Liver (tissue), 3 donors: ENCODE data around the gene DGKA.

Experiments used
- EGR1 ChIP-seq, 2 donors: IDR thresholded peaks; 2 replicates each; pipeline ENCODE4 v1.6.1; 2016 to 2018; ENCODE audit warnings: antibody characterized with exemption in 2 of 2, low read depth in 2 of 2
- FOXA1 ChIP-seq: IDR thresholded peaks from 2 replicates; pipeline ENCODE4 v1.6.1; 2016; ENCODE audit warnings: antibody characterized with exemption
- GABPA ChIP-seq, 2 donors: IDR thresholded peaks in 1 of 2; conservative IDR thresholded peaks in 1 of 2; 2 replicates each; pipeline ENCODE4 v1.6.1; 2016; ENCODE audit warnings: antibody characterized with exemption in 2 of 2, mild to moderate bottlenecking in 1 of 2, moderate library complexity in 1 of 2
- HNF4A ChIP-seq, 2 donors: conservative IDR thresholded peaks; 2 replicates each; pipeline ENCODE4 v1.6.1; 2016; ENCODE audit warnings: antibody characterized with exemption in 2 of 2, mild to moderate bottlenecking in 2 of 2
- JUND ChIP-seq, 2 donors: IDR thresholded peaks; 2 replicates each; pipeline ENCODE4 v1.6.1; 2016; ENCODE audit warnings: antibody characterized with exemption in 2 of 2
- RAD21 ChIP-seq, 2 donors: IDR thresholded peaks; 2 replicates each; pipeline ENCODE4 v1.6.1; 2016; ENCODE audit warnings: antibody characterized with exemption in 2 of 2, mild to moderate bottlenecking in 2 of 2
- RXRA ChIP-seq, 2 donors: IDR thresholded peaks; 2 replicates each; pipeline ENCODE4 v1.6.1; 2017 to 2018; ENCODE audit warnings: antibody characterized with exemption in 2 of 2, mild to moderate bottlenecking in 1 of 2
- TAF1 ChIP-seq: conservative IDR thresholded peaks from 2 replicates; pipeline ENCODE4 v1.6.1; 2016; ENCODE audit warnings: antibody characterized with exemption, mild to moderate bottlenecking
- YY1 ChIP-seq: IDR thresholded peaks from 2 replicates; pipeline ENCODE4 v1.6.1; 2016; ENCODE audit warnings: antibody characterized with exemption, mild to moderate bottlenecking
- TF ChIP-seq, protein P1 (sequence below): fragments of 150-350 bp; IDR thresholded peaks from 2 replicates; pipeline ENCODE4 v1.5.1; 2017; ENCODE audit warnings: improper control_type of control experiment, low read depth, low read length; ENCODE audit not compliant: missing input control
- TF ChIP-seq, protein P2 (sequence below): IDR thresholded peaks from 2 replicates; pipeline ENCODE4 v1.6.1; 2016; ENCODE audit warnings: antibody characterized with exemption, mild to moderate bottlenecking
- TF ChIP-seq, protein P3 (sequence below): IDR thresholded peaks from 2 replicates; pipeline ENCODE4 v1.6.1; 2016; ENCODE audit warnings: antibody characterized with exemption
- TF ChIP-seq, protein P4 (sequence below): IDR thresholded peaks from 2 replicates; pipeline ENCODE4 v1.6.1; 2016; ENCODE audit warnings: antibody characterized with exemption
- TF ChIP-seq, protein P5 (sequence below): IDR thresholded peaks from 2 replicates; pipeline ENCODE4 v1.6.1; 2016; ENCODE audit warnings: antibody characterized with exemption
- donor health status: healthy.
- donor health status: healthy.

DNA sequence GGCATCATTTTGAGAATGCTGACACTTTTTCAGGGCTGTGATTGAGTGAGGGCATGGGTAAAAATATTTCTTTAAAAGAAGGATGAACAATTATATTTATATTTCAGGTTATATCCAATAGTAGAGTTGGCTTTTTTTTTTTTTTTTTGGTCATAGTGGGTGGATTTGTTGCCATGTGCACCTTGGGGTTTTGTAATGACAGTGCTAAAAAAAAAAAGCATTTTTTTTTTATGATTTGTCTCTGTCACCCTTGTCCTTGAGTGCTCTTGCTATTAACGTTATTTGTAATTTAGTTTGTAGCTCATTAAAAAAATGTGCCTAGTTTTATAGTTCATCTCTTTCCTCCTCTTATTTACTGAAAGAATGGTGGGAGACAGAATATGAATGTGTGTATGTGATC is 41.5 kb downstream of the DGKA start:
- TF ChIP-seq, protein P1, sequence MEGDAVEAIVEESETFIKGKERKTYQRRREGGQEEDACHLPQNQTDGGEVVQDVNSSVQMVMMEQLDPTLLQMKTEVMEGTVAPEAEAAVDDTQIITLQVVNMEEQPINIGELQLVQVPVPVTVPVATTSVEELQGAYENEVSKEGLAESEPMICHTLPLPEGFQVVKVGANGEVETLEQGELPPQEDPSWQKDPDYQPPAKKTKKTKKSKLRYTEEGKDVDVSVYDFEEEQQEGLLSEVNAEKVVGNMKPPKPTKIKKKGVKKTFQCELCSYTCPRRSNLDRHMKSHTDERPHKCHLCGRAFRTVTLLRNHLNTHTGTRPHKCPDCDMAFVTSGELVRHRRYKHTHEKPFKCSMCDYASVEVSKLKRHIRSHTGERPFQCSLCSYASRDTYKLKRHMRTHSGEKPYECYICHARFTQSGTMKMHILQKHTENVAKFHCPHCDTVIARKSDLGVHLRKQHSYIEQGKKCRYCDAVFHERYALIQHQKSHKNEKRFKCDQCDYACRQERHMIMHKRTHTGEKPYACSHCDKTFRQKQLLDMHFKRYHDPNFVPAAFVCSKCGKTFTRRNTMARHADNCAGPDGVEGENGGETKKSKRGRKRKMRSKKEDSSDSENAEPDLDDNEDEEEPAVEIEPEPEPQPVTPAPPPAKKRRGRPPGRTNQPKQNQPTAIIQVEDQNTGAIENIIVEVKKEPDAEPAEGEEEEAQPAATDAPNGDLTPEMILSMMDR, result no peak
- TF ChIP-seq JUND (IDR thresholded peaks at IDR 0.05) (no peak), TAF1 (no peak), RXRA (IDR thresholded peaks at IDR 0.05) (no peak), FOXA1 (no peak), HNF4A (conservative IDR thresholded peaks at IDR 0.05) (no peak), GABPA (IDR thresholded peaks at IDR 0.05 in 1 of 2, conservative IDR thresholded peaks at IDR 0.05 in 1 of 2) (no peak), RAD21 (IDR thresholded peaks at IDR 0.05) (no peak), YY1 (no peak), EGR1 (IDR thresholded peaks at IDR 0.05; ENCODE audit: low read depth in 2 of 2) (no peak)
- TF ChIP-seq, protein P2, sequence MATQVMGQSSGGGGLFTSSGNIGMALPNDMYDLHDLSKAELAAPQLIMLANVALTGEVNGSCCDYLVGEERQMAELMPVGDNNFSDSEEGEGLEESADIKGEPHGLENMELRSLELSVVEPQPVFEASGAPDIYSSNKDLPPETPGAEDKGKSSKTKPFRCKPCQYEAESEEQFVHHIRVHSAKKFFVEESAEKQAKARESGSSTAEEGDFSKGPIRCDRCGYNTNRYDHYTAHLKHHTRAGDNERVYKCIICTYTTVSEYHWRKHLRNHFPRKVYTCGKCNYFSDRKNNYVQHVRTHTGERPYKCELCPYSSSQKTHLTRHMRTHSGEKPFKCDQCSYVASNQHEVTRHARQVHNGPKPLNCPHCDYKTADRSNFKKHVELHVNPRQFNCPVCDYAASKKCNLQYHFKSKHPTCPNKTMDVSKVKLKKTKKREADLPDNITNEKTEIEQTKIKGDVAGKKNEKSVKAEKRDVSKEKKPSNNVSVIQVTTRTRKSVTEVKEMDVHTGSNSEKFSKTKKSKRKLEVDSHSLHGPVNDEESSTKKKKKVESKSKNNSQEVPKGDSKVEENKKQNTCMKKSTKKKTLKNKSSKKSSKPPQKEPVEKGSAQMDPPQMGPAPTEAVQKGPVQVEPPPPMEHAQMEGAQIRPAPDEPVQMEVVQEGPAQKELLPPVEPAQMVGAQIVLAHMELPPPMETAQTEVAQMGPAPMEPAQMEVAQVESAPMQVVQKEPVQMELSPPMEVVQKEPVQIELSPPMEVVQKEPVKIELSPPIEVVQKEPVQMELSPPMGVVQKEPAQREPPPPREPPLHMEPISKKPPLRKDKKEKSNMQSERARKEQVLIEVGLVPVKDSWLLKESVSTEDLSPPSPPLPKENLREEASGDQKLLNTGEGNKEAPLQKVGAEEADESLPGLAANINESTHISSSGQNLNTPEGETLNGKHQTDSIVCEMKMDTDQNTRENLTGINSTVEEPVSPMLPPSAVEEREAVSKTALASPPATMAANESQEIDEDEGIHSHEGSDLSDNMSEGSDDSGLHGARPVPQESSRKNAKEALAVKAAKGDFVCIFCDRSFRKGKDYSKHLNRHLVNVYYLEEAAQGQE, result no peak
- TF ChIP-seq, protein P3, sequence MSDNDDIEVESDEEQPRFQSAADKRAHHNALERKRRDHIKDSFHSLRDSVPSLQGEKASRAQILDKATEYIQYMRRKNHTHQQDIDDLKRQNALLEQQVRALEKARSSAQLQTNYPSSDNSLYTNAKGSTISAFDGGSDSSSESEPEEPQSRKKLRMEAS, result no peak
- TF ChIP-seq, protein P4, sequence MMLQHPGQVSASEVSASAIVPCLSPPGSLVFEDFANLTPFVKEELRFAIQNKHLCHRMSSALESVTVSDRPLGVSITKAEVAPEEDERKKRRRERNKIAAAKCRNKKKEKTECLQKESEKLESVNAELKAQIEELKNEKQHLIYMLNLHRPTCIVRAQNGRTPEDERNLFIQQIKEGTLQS, result no peak
- TF ChIP-seq, protein P5, sequence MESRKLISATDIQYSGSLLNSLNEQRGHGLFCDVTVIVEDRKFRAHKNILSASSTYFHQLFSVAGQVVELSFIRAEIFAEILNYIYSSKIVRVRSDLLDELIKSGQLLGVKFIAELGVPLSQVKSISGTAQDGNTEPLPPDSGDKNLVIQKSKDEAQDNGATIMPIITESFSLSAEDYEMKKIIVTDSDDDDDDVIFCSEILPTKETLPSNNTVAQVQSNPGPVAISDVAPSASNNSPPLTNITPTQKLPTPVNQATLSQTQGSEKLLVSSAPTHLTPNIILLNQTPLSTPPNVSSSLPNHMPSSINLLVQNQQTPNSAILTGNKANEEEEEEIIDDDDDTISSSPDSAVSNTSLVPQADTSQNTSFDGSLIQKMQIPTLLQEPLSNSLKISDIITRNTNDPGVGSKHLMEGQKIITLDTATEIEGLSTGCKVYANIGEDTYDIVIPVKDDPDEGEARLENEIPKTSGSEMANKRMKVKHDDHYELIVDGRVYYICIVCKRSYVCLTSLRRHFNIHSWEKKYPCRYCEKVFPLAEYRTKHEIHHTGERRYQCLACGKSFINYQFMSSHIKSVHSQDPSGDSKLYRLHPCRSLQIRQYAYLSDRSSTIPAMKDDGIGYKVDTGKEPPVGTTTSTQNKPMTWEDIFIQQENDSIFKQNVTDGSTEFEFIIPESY, result no peak
